NCI-H526 treated with DMSO at 0.1 percent for 48 hours (cell line): ENCODE measurements around the gene NIPBL.
"Not testable (repeated sequence)": the region's sequence is repeated elsewhere in the genome, so short reads cannot be mapped to it uniquely, and the experiment has no call there.

Source experiments
- DNase-seq: peaks from one replicate; lab custom pipeline; 2025; lab: John Stamatoyannopoulos, UW

Gene NIPBL

DNA sequence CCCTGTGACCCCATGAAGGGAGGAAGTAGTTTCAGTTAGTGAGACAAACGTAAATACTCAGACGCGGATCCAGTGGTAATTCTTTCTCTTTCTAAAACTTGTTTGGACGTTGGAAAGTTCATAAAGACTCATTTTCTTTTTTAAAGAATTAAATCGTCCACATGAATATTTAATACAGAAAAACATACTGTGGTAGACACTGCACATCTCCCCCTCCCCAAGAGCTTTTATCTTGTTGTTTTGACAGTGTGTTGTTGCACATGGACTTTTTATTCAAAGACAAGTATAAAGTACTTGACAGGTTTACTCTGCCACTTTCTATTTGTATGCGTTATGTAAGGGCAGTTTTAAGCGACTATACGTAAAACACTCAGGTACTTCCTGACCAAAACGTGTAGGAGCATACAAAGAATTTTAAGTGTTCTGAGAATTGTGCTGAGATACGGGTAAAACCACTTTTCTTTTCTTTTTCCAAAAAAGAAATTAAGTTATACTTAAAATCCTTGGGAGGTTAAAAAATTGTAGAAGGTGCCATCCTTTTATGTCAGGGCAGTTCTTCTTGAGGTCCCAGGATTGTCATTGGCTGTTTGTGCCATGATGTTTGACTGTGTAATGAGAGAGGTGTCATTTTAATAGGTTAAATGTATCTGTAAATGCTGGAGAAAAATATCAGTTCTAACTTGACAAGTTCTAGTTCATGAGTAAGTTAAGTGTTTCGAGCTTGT, 1.3 kb downstream of the NIPBL start:
- DNase-seq = peak; percentile 77

- DNase-seq = peak; percentile 76
Measured at GRCh38 chr5:36878392-36879082, 2.0 kb downstream of the NIPBL start.

GRCh38 chr5:36879274-36880033, 2.9 kb downstream of the NIPBL start:
- no peak for DNase-seq

DNA sequence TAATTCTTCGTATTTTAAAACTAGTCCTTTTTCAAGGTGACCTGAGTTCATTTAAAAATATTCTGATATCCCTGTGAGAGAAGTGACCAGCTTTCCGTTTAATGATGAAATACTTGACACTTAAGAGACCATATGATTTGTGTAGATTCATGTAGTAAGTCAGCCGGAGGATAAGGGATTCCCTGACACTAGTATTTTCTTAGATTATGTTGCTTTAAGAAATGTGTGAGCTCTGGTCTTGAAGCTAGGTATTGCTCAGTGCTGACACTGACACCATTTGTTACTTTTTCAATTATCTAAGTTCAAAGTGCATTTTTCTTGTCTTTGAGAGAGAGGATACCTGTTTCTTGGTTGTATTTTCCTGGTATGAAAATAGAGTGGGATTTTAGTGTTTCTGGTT, 4.2 kb downstream of the NIPBL start:
- no peak for DNase-seq

- no peak for DNase-seq
Measured at GRCh38 chr5:36881304-36881703, 4.7 kb downstream of the NIPBL start.

- no peak for DNase-seq
Measured at GRCh38 chr5:36881807-36882206, 5.2 kb downstream of the NIPBL start.

- no peak for DNase-seq
Measured at GRCh38 chr5:36882250-36882649, 5.7 kb downstream of the NIPBL start.

- DNase-seq = no peak
Measured at GRCh38 chr5:36883894-36884462, 7.4 kb downstream of the NIPBL start.

DNA sequence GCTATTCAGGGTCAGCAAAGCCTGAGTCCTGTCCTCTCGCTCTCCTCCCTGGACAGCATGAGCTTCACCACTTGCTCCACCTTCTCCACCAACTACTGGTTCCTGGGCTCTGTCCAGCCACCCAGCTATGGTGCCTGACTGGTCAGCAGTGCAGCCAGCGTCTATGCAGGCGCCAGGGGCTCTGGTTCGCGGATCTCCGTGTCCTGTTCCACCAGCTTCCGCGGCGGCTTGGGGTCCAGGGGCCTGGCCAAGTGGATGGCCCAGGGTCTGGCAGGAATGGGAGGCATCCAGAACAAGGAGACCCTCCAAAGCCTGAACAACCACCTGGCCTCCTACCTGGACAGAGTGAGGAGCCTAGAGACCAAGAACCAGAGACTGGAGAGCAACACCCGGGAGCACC, 8.6 kb downstream of the NIPBL start:
- no peak for DNase-seq

- DNase-seq = no peak
Measured at GRCh38 chr5:36885566-36886485, 9.3 kb downstream of the NIPBL start.

DNA sequence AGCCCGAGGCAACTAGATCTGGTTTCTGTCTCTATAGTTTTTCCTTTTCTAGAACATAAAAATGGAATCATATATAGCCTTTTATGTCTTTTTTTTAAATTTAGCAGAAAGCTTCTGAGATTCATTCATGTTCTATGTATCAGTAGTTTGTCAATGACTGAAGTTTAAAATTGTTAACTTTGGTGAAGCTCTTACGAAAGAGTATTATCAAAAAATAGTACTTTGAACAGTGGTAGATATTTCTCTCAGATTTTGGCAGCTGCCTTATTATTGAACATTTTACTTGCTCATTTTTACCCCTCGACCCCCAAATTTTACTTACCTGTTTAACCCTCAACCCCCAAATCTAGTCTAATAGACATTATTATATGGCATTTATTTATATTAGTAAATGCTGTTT, 10.2 kb downstream of the NIPBL start:
- no peak for DNase-seq

DNA sequence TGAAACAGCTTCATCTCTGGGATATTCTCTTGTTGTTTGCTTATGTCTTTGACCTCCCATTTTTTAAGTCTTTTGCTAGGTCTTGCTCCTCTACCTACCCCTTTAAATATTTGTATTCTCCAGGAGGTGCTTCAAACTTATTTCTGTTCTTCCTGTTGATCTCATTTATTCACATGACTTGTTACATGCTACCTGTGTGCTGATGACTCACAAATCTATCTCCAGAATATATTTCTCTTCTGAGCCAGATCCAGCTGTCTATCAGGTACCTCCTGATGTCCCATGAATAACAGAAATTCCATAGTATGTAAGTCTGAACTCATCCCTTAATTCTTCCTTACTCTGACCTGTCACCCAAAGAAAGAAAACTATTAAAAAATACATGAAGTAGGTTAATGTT, 11.0 kb downstream of the NIPBL start:
- DNase-seq = no peak

DNA sequence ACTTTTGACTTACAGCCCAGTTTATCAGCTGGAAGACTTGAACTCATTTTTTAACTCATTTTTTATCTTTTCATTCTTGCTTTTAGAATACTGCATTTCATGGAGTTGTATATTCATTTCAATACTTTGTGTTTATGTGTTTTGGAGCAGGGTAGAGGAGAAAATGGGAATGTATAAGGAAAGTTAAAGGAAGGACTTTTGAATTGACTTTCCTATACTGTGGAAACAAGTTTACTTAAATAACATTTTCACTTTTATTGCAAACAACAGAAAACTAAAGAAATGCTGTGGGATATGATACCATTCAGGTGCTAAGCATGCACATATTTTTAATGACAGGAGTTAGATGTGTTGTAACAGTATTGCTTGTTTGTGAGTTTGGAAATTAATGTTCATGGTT, 11.7 kb downstream of the NIPBL start:
- DNase-seq = no peak

DNA sequence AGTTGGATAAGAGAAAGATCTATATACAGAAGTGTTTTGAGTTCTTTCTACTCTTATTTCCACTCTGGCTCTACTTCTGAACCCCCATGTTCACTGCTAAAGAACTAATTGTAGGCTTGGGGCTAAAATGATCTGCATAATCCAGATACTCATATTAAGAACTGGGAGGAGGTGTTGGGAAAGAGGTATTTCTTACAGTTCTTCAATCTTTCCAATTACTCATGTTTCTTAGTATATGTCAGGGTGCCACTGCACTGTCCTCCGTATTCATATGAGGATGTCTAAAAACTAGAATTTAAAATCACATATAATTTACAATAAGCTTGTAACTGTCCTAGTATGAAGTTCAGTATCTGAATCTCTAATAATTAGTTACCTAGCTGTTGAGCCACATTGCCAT, 12.7 kb downstream of the NIPBL start:
- no peak for DNase-seq

GRCh38 chr5:36891266-36891665, 14.7 kb downstream of the NIPBL start:
- no peak for DNase-seq

GRCh38 chr5:36892085-36892830, 15.7 kb downstream of the NIPBL start:
- DNase-seq = not testable (repeated sequence)

GRCh38 chr5:36894954-36895353, 18.4 kb downstream of the NIPBL start:
- DNase-seq = no peak

DNA sequence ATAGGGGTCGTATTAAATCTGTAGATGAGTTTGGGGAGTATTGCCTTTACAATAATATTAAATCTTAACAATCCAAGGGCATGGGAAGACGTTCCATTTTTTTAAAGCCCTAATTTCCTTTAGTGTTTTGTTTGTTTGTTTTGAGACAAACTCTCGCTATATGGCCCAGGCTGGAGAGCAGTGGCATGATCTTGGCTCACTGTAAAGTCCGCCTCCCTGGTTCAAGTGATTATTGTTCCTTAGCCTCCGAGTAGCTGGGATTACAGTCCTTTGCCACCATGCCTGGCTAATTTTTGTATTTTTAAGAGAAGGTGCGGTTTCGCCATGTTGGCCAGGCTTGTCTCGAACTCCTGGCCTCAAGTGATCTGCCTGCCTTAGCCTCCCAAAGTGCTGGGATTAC, 19.9 kb downstream of the NIPBL start:
- DNase-seq = no peak

- DNase-seq = no peak
Measured at GRCh38 chr5:36897616-36898015, 21.0 kb downstream of the NIPBL start.

DNA sequence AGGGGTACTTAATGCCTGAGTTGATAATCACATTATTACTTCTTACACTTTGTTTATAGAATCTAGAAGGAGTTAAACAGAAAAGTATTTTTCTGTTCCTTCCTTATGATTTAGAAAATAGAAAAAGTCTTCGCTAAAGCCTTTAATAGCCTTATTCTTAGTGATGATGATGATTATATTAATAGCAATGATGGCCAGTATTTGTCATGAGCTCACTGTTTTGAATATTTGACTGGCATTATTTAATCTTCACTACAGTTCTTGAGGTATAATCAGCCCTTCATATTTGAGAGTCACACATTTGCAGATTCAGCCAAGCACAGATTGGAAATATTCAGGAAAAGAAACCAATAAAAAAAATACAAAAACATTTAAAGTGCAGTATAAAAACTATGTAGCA, 23.3 kb downstream of the NIPBL start:
- no peak for DNase-seq

DNA sequence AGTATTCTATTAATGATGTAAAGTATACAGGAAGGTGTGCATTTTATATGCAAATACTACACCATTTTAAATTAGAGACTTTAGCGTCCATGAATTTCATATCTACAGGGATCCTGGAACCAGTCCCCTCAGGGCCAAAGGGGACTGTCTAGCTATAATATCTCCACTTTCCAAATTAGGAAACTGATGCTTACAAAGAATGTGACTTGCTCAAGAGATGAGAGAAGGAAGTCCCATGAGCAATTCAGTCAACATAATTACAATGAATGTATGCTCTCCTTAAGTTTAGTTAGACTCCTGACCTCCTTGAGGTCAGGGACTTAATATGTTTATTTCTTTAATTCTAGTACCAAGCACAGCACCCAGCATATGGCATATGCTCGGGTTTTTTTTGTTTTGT, 23.7 kb downstream of the NIPBL start:
- no peak for DNase-seq
